Activated naive CD4-positive, alpha-beta T cell treated with anti-CD3 and anti-CD28 coated beads, Interleukin-2, amount 50 U/mL, for 72 hours (primary cell): ENCODE data around the gene RAB3B. TPM values are rescaled to one million over a fixed set of nuclear protein-coding genes. Genes with fewer than 3 reads are reported as not detected.
A peak's percentile ranks its signal among the peaks of the same experiment; 100 is the strongest.
"Not testable (repeated sequence)": the region's sequence is repeated elsewhere in the genome, so short reads cannot be mapped to it uniquely, and the experiment has no call there.

ENCODE experiments used
- ATAC-seq, 2 donors: fragments of 150-1000 bp; cut with Tn5 transposase; 2 replicates each; pipeline ENCODE4 v1.10.0; 2021; ENCODE audit warnings: mild to moderate bottlenecking in 2 of 2, moderate library complexity in 2 of 2
- DNase-seq, 2 donors: peaks; one replicate each; pipeline ENCODE4 v3.0.0; 2021 to 2022; ENCODE audit warnings: low spot score in 2 of 2
- H3K27ac Mint-ChIP-seq, 2 donors: one replicate each; pipeline ENCODE4 v1.8.0; 2022; ENCODE audit warnings: mild to moderate bottlenecking in 2 of 2, mixed read lengths in 2 of 2
- H3K36me3 Mint-ChIP-seq, 2 donors: one replicate each; pipeline ENCODE4 v1.8.0; 2022; ENCODE audit warnings: mixed read lengths in 2 of 2
- H3K9me3 Mint-ChIP-seq, 2 donors: one replicate each; pipeline ENCODE4 v1.8.0; 2022; ENCODE audit warnings: mixed read lengths in 2 of 2
- total RNA-seq, 2 donors: library from RNA; stranded (reverse); gene quantifications; one replicate each; pipeline ENCODE4 v1.2.3, GENCODE V29; 2022

RAB3B gene
- under 1 TPM; 0.08 to 0.34 TPM for total RNA-seq

DNA sequence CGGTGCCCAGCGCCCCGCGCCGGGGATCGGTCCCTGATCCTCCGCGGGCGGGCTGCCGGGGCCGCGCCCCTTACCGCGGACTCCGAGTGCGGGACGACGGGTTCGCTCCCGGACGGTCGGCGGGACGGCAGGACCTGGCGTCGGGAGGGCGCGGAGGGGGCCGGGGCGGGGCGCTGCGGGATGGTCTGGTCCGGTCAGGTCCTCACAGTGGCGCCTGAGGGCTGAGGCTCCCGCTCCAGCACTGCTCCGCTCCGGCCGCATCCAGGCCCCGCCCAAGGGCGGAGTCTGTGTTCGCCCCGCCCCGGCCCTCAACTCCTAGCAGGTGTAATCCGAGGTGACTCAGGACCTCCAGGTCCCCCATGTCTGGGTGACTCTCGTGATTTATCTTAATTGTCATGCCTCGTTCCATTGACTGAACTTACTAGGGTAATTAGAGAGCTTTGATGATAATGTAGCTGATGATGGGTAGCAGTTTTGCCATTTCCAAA, at the start of gene RAB3B:
RAB3B (minus strand) TSS at position 223 of the 488 bp plus-strand sequence. CDS start 13,583 bp downstream, outside the sequence.
- DNase-seq: peak; percentile 78 to 87
- no peaks in the 10 kb centered on the region for H3K9me3 Mint-ChIP-seq
- peak within 1 kb of the TSS in 1 of 2 donors; percentile 16 for H3K27ac Mint-ChIP-seq
- peak; percentile 98 to 99 for ATAC-seq
- no peaks in the 10 kb centered on the region for H3K36me3 Mint-ChIP-seq

- ATAC-seq: no peak
- no peak for DNase-seq
- Mint-ChIP-seq H3K27ac (peak overlapping the region in 1 of 2 donors; percentile 70), H3K9me3 (no peaks in the 10 kb centered on the region), H3K36me3 (peaks cover 10 to 11% of the 10 kb centered on the region in 2 donors)
Measured at GRCh38 chr1:52037909-52038308, 47.4 kb upstream of the RAB3B start.

DNA sequence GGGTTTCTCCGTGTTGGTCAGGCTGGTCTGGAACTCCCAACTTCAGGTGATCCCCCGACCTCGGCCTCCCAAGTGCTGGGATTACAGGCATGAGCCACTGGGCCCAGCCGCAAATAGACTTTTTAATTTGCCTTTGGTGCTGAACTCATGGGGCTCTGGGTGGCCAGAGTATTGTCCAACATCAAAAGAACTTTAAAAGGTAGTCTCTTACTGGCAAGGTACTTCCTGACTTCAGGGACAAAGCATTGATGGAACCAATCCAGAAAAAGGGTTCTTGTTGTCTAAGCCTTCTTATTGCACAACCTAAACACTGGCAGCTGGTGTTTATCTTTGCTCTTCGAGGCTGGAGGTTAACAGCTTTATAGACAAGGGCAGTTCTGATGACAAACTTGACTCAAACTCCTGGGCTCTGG, 46.9 kb upstream of the RAB3B start:
- no peak overlapping the region for H3K27ac Mint-ChIP-seq
- no peak for ATAC-seq

GRCh38 chr1:52034050-52034384, 43.5 kb upstream of the RAB3B start:
- DNase-seq: no peak
- H3K36me3 Mint-ChIP-seq: peaks cover 25 to 29% of the 10 kb centered on the region in 2 donors
- no peak for ATAC-seq
- no peaks in the 10 kb centered on the region for H3K9me3 Mint-ChIP-seq
- peak overlapping the region; percentile 93 to 99 for H3K27ac Mint-ChIP-seq

More for the DNA sequence above, 46.9 kb upstream of the RAB3B start:
- Mint-ChIP-seq H3K9me3 (no peaks in the 10 kb centered on the region), H3K36me3 (peaks cover 14 to 16% of the 10 kb centered on the region in 2 donors)
- no peak for DNase-seq

DNA sequence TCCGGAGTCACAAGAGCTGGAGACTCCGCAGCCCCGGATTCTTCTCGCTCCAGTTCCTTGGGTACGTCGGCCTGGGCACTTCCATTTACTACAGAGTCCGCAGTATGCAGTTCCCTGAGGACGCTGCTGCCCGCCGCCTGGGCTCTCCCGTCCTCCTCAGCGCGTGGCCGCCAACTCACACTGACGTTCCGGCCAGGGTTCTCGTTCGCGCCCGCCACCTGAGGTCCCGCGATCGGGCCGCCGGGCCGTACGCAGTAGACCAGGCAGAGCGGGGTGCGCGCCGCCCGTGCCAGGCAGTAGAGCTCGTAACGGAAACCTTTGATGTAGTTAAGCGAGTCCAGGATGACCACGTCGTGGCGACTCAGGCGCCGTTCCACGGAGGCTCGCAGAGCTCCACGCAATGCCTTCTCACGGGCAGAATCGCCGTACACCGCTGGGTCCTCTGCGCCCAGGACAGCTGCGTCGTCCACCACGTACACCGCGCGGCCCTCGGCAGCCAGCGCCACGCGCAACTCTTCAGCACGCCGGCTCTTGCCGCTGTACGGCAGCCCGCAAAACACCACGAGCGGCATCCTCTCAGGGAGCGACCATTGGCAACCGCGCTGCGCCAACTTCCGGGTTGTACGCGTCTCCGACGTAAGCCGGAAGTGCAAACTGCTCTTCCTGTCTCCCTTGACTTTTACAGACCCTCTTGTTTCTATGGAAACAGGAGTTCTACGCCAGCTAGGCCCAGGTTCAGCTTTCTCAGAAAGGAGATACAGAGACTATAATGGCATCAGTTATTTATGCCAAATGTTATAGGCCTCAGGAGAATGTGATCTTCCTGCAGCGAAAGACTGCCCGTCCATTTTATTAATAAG, 42.9 kb upstream of the RAB3B start, which contains the start of gene KTI12:
KTI12 (minus strand) TSS at position 621 of the 860 bp plus-strand sequence; CDS start at position 572, 49 bp downstream.
- DNase-seq: peak; percentile 82 to 83
- ATAC-seq: peak; percentile 93 to 97
- Mint-ChIP-seq H3K36me3 (peaks cover 25 to 28% of the 10 kb centered on the region in 2 donors), H3K9me3 (no peaks in the 10 kb centered on the region), H3K27ac (peak within 1 kb of the TSS; percentile 93 to 99)

GRCh38 chr1:52032785-52033131, 42.3 kb upstream of the RAB3B start:
- DNase-seq (peak; percentile 9 to 61), ATAC-seq (peak in 1 of 2 donors; percentile 51)
- peaks cover 24 to 25% of the 10 kb centered on the region in 2 donors for H3K36me3 Mint-ChIP-seq
- H3K27ac Mint-ChIP-seq: peak overlapping the region; percentile 93 to 99
- H3K9me3 Mint-ChIP-seq: no peaks in the 10 kb centered on the region

DNA sequence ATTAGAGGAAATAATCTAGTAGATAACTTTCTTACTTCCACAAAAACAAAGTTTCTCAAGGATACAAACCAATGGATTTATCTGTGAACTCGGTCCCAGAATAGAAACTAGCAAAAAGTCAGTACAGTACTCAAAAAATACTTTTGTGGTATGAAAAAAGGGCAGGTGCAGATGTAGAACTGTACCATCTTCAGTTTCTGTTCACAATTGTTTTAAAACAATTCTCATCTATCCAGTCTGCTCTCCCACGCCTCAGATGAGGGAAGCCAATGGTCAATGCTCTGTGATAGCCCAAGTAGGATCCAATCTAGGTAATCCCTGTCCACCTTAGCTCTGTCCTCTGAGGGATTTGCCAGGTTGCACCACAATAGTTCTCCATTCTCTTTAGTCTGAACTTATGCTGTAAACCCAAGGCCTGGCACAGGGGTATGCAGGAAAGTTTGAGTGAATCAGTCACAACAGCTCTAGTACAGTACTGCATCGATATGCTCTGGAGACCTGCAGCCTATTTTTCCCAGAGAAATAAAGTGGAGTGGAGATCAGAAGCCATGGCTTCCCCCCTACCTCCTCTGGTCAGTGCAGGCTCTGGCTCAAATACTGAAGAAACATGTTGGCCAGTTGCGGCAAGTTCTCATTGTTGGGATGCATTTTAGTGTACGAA, 41.8 kb upstream of the RAB3B start:
- H3K9me3 Mint-ChIP-seq: no peaks in the 10 kb centered on the region
- DNase-seq: peak in 1 of 2 donors; percentile 13
- peak in 1 of 2 donors; percentile 19 for ATAC-seq
- peak overlapping the region; percentile 93 to 99 for H3K27ac Mint-ChIP-seq
- H3K36me3 Mint-ChIP-seq: peaks cover 24 to 25% of the 10 kb centered on the region in 2 donors

- H3K36me3 Mint-ChIP-seq: peaks cover 23 to 24% of the 10 kb centered on the region in 2 donors
- not testable (repeated sequence) for ATAC-seq, H3K9me3 Mint-ChIP-seq, H3K27ac Mint-ChIP-seq, DNase-seq
Measured at GRCh38 chr1:52028839-52029238, 38.3 kb upstream of the RAB3B start.

DNA sequence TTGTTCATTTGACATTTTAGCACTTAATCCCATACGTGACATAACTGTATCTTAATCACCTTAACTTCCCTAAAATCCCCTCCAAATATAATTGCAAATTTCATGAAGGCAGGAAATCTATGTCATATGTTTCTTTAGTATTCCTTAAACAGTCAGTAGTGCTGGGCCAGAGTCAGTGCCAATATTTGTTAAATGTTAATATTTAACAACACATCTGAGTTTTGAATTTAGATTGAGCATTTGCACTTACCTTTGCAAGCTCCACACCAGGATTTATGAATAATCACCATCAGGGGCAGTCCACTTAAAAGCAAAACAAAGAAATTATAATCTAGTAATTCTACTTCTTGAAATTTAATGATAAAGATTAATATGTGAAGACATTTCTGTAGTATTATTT, 37.8 kb upstream of the RAB3B start:
- DNase-seq: no peak
- Mint-ChIP-seq H3K36me3 (peaks cover 18 to 24% of the 10 kb centered on the region in 2 donors), H3K27ac (no peak overlapping the region), H3K9me3 (no peaks in the 10 kb centered on the region)
- no peak for ATAC-seq

DNA sequence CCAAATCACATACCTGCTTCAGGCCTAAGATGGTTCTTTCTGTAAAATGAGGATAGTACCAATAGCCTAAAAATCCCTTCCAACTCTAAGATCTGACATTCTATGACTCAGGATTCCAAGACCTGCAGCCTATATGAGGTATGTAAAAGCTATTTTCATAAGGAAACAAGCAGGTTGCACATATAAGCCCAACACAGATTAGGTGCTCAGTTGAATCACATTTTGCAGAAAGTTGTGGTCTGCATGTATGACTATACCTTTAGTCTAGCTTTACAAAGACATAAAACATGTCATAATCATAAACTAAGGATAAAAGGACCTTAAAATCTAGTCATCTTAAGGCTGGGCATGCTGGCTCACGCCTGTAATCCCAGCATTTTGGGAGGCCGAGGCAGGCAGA, 35.8 kb upstream of the RAB3B start:
- ATAC-seq (peak; percentile 36 to 81), DNase-seq (no peak)
- Mint-ChIP-seq H3K36me3 (peaks cover 2 to 10% of the 10 kb centered on the region in 2 donors), H3K9me3 (no peaks in the 10 kb centered on the region), H3K27ac (no peak overlapping the region)

DNA sequence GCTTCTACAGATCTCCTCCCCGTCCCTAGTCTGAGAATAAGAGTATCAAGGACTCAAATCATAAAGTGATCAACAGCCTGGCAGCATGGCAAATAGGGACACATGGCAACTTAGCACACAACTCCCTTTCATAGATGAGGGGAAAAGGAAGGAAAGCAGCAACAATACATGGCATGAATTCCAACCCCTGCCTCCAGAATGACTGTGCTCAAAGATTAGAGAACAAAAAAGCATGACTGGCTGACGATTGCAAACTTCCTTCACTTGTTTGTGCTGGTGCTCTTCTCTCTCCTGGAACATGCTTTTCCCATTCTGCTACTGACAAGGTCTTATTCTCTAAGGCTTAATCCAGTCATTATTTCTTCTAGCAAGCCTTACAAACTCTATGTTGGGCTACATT, 31.6 kb upstream of the RAB3B start:
- no peak overlapping the region for H3K27ac Mint-ChIP-seq
- DNase-seq: no peak
- ATAC-seq: no peak
- peaks cover 6 to 8% of the 10 kb centered on the region in 2 donors for H3K36me3 Mint-ChIP-seq
- no peaks in the 10 kb centered on the region for H3K9me3 Mint-ChIP-seq

DNA sequence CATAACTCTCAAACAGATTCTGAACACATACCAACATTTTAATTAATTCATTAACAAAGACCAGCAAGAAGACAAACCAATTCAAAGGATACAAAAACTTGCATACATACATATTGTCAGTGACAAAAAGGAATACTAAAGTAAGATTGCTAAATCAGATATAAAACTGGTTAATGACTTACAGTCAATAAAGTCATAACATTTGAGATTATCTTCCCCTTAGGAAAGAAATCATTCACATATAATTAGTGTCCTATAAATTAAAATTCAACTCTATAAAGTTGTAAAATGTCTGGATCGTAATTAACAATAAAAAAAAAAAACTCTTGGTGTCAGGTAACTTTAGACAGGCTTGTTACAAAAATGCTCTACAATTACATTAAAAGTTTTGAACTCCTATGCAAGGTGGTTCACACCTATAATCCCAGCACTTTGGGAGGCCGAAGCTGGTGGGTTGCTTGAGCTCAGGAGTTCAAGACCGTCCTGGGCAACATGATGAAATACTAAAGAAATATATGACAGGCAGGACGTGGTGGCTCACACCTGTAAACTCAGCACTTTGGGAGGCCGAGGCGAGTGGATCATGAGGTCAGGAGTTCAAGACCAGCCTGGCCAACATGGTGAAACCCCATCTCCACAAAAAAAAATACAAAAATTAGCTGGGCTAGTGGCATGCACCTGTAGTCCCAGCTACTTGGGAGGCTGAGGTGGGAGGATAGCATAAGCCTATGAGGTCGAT, 17.7 kb upstream of the RAB3B start:
- Mint-ChIP-seq H3K9me3 (no peaks in the 10 kb centered on the region), H3K36me3 (no peaks in the 10 kb centered on the region), H3K27ac (no peak overlapping the region)
- DNase-seq (no peak), ATAC-seq (no peak)

DNA sequence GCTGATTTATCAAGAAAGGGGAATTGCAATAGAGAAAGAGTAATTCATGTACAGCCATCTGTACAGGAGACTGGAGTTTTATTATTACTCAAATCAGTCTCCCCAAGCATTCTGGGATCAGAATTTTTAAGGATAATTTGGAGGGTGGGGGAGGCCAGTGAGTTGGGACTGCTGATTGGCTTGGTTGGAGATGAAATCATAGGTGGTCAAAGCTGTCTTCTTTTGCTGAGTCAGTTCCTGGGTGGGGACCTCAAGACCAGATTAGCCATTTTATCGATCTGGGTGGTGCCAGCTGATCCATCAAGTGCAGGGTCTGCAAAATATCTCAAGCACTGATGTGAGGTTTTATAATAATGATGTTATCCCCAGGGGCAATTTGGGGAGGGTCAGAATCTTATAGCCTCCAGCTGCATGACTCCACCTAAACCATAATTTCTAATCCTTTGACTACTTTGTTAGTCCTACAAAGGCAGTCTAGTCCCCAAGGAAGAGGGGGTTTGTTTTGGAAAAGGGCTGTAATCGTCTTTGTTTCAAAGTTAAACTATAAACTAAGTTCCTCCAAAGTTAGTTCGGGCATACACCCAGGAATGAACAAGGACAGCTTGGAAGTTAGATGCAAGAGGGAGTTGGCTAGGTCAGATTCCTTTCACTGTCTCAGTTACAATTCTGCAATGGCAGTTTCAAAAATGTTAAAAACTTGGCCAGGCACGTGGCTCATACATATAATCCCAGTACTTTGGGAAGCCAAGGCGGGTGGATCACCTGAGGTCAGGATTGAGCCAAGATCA, 16.9 kb upstream of the RAB3B start:
- ATAC-seq: no peak
- Mint-ChIP-seq H3K27ac (no peak overlapping the region), H3K9me3 (no peaks in the 10 kb centered on the region), H3K36me3 (no peaks in the 10 kb centered on the region)
- DNase-seq: no peak

- not testable (repeated sequence) for DNase-seq, H3K36me3 Mint-ChIP-seq, ATAC-seq, H3K27ac Mint-ChIP-seq, H3K9me3 Mint-ChIP-seq
Measured at GRCh38 chr1:52006081-52006553, 15.6 kb upstream of the RAB3B start.

GRCh38 chr1:52005548-52005947, 15.0 kb upstream of the RAB3B start:
- DNase-seq, H3K36me3 Mint-ChIP-seq, ATAC-seq, H3K27ac Mint-ChIP-seq, H3K9me3 Mint-ChIP-seq: not testable (repeated sequence)

DNA sequence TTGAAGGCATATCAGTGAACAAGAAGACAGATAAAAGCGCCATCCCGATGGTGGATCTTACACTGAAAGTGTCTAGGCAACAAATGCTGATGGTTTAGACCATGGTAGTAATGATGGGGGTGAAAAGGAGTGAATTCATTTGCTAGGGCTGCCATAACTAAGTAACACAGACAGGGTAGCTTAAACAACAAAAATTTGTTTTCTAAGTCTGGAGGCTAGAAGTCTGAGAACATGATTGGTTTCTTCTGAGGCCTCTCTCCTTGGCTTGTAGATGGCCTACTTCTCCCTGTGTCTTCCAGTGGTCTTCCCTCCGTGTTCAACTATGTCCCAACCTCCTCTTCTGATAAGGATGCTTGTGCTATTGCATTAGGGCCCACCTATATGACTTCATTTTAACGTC, 13.4 kb upstream of the RAB3B start:
- no peak overlapping the region for H3K27ac Mint-ChIP-seq
- no peaks in the 10 kb centered on the region for H3K36me3 Mint-ChIP-seq
- ATAC-seq (no peak), DNase-seq (no peak)
- no peaks in the 10 kb centered on the region for H3K9me3 Mint-ChIP-seq
